HG03095 (cell line): Measurements from ENCODE around the gene COL11A1.
"Not testable (repeated sequence)": the region's sequence is repeated elsewhere in the genome, so short reads cannot be mapped to it uniquely, and the experiment has no call there.

ENCODE experiments used
- ATAC-seq: cut with Tn5 transposase; IDR thresholded peaks from one replicate; pipeline ENCODE4 v1.9.1; 2021; ENCODE audit warnings: moderate library complexity; ENCODE audit not compliant: unreplicated experiment

COL11A1 gene

DNA sequence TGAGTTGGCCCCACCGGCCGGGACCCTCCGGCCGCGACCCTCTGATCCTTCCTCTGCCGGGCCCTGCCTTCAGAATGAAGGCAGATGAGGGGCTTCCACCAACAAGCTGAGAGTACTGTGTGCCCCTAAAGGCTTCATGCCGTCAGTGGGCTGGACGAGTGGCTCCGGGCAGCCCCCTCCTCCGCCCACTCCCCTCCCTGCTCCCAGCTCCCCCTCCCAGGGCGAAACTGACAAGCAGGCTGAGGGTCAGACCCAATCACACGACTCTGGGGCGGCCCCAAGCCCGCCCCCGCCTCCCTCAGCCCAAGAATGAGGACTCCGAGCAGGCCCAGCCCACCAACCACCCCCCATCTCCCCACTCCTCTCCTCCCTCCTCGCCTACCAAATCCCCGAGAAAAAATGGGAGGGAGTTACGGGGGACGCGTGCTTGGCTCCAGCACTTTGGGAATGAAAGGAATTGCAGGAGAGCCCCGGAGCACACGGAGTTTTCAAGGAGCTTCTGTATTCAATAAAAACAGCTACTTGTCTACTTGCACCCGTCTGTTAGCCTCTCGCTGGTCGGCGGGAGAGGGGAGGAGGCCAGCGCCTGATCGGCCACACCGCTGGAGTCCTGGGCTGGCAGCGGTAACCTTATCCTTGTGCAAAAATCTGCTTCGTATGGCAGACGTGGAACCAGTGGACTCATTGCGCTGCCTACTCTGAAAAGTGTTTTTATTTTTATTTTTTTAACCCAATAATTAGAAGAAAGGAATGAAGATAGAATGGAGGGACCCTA lies at the start of gene COL11A1:
TSS of gene COL11A1 (minus strand) at position 147 of the 775 bp plus-strand sequence. CDS start 344 bp downstream, outside the sequence.
- ATAC-seq, result no peak

DNA sequence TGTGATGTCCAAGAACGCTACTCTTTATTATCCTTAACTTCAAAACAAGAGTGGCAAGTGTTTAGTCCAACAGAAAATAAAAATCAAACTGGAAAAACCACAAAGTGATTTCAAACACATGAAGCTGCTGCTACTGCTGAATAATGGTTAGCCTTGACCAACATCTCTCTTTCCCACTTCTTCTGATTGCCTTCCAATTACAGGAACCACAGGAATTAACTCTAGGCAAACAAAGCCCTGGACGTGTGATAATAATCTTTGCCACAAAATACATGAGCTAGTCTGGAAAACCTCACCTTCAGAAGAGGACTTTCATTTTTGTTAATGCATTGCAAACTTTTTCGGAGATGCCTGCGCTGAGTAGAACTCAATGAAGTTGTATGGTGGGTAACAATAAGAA lies 48.6 kb upstream of the COL11A1 start:
- no peak for ATAC-seq

DNA sequence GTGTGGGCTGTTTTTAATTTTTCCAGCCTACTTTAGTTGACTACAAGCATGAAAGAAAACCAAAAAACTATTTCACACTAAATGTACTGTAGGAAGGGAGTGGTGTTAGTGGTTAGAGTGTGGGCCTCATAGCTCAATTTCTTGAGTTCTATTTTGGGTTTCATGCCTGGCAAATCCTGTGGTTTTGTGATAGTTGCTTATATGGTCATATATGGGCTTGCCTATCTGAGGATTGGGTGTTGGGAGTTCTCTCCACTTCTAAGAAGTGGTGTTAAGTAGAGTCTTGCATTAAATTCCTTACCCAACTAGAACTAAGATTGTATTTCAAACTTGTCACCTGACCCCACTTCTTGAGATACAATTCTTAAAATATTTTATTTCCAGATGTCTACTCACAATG lies 37.8 kb upstream of the COL11A1 start:
- ATAC-seq, result no peak

DNA sequence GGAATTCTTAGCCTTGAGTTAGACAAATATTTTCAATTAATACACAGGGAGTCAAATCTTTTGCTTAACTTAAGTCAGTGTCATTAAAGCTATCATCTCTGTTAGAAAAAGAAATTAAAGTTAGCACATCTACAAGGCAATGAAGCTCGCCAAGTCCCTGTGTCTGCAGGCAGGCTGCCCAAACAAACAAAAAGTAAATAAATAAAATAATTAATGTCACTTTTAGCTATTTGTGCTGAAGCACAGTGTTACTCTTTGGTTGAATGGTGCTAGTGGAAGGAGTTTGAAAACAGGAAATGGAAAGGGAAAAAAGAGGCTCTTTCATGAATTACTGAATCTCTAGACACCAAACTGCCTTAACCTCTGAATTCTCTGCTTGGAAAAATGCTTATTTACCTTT lies 37.1 kb upstream of the COL11A1 start:
- no peak for ATAC-seq

DNA sequence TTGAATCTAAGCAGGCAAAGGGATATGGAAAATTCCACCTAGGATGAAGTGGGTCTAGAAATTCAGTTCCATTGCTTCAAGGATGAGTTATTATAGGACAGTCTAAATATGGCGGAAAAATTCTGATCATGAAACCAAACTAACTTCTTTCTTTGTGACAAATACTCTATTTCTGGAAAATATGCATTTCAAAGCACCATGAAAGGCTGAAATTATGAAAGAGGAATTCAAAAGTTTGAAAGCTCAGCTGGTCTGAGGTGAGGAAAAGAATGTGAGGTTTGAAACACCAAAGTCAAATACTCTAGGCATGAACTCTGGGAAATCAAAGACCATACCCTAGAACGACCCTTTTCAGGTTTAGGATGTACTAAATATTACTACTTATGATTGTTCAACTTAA lies 36.4 kb upstream of the COL11A1 start:
- no peak for ATAC-seq

DNA sequence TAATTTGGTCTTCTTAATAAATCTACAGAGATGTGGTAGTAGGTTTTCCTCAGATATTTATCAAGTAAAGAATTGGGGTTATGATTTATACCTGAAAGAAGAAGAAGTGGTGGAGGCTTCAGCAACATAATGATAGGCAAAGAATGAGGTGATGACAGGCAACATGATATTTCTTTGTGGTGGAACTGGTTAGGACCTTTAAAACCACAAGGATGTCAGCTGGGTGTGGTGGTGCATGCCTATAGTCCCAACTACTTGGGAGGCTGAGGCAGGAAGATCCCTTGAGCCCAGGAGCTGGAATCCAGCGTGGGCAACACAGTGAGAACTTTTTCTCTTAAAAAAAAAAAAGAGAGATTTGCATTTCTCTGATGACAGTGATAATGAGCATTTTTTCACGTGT lies 34.1 kb upstream of the COL11A1 start:
- ATAC-seq, result no peak

DNA sequence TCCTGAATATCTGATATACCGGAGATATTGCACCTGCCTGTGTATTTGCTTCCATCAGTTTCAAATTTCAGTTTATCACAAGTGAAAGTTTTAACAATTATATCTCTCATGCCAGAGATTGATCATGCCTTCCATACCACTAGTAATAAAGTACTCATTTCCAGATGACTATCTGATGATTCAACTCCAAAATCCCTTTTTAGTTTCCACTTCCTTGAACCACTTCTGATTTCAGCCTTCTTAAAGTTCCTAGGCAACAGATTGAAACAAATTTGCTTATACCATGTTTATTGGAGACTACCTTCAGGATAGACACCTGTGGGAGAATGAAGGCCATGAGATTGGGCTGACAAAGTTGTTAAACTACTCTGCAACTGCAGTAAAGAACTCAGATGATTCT lies 21.5 kb upstream of the COL11A1 start:
- no peak for ATAC-seq

DNA sequence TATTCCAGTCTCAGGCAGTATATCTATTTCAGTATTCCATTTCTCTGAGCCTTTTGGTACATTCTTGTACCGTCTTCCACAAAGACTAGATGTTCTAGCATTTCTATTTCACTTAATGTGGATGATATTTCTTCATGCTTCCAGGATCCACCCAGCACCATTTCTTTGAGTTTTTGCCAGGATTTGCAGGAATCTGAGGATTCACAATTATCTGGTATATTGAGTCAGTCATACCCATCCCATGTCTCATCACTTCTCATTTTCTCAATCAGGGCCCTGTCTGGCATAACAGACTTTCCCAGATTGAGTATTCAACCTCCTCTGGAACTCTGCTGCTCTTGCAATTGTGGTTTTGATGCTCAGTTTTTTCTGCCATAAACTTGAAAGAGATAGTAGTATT lies 20.9 kb upstream of the COL11A1 start:
- no peak for ATAC-seq

DNA sequence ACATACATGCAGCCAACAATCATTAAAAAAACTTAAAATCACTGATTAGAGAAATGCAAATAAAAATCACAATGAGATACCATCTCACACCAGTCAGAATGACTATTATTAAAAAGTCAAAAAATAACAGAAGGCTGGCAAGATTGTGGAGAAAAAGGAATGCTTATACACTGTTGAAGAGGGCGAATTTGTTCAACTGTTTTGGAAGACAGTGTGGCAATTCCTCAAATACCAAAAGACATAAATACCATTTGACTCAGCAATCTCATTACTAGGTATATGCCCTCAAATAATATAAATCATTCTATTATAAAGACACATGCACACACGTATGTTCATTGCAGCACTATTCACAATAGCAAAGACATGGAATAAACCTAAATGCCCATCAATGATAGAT lies 19.9 kb upstream of the COL11A1 start:
- not testable (repeated sequence) for ATAC-seq

DNA sequence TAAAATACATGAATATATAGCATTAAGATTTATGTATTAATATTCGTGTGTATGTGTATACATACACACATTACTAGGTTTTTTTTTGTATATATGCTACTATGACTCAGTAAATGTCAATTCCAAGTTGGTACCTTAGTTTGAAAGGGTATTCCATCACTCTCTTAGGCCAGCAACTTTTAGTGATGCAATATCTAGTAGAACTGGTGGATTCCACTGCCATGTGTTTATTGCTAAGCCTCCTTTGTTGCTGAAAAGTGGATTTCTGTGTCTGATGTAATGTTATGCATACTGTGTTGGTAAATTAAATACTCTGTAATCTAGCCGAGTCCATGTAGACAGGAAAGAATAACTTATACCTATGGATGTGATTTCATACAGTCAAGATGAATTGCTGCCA lies 16.9 kb upstream of the COL11A1 start:
- no peak for ATAC-seq

DNA sequence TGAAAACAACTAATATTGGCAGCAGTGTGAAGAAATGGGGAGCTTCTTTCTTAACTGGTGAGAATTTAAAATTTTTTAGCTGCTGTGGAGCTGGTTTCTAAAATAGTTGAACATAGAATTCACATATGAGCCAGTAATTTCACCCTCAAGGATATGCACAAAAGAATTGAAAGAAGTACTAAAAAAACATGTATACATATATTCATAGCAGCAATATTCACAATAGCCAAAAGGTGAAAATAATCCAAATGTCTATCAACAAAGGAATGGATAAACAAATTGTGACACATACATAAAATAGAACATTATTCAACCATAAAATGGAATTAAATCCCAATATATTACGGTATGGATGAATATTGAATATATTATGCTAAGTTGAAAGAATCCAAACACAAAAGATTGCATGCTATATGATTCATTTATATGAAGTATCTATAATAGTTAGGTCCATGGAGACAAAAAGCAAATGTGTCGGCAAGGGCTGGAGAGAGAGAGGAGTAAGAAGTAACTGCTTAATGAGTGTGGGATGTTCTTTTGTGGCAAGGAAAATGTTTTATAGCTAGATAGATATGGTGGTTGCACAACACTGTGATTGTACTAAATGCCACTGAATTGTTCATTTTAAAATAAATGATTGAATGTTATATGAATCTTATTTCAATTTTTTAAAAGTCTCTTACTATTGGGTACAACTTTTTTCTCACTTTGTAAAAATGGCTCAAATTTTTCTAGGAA lies 14.8 kb upstream of the COL11A1 start:
- ATAC-seq, result no peak

DNA sequence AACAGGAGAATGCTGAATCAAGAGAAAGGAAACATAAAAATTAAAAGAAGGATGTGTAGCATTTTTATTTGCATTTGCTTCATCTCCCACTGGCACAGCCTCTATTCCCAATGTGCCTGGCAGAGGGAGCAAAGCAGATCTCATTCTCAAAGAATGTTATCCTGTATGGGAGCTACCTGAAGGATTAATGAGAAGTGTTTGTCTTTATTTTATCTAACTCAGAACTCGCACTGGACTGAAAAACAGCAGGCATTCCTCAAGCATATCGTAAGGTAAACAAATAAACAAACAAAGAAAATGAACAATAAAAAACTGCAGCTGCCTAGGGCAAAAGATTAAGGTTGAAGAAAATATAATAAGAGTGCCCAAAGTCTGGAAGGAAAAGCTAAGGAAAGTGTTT lies 12.7 kb upstream of the COL11A1 start:
- ATAC-seq, result no peak

DNA sequence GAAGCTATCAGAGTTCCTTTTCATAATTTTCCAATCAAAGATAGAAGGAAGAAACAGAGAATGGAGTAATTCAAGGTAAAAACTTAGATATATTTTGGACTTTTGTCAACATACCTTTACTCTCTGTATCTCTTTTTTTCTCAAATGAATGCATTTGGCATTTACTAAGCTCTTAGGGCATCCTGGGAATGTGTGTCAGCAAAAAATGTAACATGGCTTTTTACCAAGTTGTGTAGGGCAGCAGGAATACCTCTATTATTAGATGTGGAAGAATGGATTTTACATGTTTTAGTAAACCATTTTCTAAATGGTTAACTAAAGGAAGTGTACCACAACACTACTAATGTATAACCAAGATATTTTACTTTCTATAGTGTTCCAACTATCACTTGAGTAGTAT lies 4.2 kb upstream of the COL11A1 start:
- no peak for ATAC-seq

DNA sequence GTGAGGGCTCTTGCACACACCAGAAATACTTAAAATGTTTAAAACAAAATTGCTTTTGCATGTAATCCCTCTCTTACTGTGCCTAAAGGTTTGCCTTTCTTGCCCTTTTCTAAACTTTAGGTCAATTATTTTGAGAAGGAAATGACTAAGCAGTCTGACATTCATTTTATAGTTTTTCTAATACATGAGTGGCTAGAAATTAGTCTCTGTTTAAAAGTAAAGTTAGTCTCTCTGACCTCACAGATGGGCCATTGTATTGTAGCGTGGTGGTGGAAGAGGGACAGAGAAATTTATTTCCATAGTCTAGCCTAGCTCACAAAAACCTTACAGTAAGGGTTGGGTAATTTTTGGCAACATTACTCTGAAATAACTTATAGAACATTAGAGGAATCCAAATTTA lies 3.6 kb upstream of the COL11A1 start:
- ATAC-seq, result no peak

DNA sequence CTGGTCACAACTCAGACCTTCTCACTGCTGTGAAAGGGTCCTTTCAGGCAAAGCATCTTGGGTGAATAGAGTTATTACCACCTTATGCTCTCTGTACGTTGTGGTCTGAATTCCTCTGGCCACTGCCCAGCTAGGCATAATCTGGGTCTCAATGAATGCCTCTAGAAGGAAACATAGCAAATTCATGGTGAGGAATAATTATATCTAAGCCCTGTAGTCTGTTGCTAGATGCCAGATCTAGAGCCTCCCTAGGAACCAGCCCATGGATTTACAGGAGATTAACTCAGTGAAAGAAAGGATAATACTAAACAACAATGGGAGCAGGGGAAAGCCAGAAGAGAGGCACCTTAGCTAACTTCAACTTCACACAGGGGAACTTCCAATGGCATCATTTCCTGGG lies 2.4 kb upstream of the COL11A1 start:
- ATAC-seq, result no peak

DNA sequence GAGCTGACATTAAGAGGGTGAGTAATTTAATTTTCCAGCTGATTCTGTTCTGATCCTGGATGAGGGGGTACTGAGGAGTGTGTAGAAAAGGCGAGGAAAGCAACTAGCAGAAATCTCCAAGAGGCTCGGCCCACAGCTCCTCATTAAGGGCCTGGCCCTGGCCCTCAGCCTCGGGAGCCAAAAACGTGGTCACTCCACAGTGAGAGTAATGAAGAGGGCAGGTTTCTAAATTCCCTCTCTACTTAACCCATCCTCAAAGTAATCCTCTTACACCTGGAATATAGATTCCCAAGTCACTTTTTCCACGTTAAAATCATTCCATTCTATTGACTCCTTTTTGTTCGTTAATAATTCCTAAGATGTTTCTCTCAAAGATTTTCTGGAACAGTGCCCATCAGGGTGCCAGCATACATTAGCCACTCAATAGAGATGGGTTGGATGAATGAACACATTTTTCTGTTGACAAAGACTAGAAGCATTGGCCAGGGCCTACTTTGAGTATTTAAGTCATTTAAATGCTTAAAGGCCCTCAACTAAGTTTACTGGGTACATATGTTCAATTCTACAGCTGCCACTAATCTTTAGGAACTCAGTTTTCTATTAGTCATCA lies 1.1 kb upstream of the COL11A1 start:
- ATAC-seq, result no peak

DNA sequence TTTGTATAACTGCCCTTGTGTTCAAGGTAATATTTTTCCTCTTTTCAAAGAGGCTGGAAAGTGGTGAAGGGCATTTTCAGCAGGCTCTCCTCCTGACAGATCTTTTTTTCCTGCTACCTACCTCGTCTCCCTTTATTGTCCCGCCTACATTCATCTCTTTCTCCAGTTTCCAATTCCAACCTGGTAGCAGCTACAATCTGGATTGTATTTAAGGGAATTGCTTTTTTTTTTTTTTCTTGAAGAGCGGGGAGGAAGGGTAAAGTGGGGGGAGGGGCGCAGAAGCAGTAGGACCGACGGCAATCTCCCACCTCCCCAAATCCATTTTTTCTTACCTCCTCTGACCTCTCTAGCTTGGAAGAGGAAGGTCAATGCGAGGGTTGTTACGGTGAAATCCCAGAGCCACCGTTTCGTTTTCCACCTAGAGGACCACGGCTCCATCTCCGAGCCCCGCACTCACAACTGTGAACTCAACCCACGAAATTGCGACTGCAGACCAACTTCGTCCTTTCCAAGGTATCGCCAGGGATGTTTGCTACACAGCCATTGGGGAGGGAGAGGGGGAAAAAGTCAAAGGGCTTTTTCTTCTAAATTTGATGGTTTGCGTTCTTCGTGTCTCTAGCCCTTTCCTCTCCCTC lies 464 bp downstream of the COL11A1 start:
- ATAC-seq, result no peak

DNA sequence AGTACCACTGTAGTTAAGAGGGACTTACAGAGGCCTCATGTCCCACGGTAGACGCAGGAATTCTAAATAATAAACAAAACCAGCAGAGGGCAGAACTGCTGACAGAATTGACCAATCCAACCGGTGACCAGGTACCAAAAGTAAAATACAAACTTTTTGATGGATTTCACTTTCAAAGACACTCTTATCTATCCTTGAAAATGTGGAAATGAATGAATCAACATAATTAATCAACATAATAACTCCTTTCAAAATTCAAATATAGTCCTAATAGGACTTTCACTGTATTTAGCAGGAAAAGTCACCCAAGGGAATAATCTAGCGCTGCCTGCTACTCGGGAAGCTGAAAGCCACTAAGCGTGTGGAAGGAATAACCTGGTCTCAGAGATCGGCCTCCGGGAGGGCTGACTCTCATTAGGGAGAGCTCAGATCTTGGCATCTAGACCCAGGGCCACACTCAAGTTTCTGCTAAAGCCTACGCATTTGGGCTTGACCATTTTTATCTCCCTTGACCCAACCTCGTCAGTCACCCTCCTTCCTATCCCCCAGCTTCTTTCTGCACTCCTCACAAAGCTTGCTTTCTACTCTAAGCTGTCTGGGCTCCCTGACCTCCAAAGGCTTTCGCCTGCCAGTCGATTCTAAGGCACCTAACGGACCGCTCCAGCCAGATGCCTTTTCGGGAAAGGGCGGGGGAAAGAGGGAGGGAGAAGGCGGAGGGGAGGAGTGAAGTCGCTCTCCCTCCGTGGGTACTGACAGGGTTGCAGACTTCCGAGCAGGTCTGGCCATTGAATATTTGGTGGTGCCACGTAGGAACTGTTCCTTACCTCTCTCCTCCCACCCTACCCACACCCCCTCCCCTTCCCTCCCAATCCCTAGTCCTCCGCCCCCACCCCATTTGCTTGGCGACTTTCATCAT lies 1.6 kb downstream of the COL11A1 start:
- peak; percentile 82 for ATAC-seq

DNA sequence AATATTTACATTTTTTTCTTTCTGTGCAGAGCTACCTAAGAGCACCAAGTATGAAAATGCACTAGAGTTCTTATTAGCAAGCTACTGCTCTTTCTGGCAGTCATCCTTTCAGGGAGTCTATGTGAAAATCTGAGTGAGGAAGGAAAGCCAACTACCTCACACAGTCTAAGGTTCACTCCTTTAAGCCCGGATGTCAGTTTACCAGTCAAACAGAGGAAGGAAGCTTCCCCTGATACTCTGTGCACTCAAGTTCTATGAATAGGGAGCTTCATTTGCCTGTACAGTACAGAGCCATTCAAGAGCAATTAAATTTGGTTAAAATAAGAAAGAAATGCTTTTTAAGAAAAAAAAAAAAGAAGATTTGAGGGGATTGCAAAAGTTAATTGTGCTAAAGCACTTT lies 6.9 kb downstream of the COL11A1 start:
- ATAC-seq, result no peak

DNA sequence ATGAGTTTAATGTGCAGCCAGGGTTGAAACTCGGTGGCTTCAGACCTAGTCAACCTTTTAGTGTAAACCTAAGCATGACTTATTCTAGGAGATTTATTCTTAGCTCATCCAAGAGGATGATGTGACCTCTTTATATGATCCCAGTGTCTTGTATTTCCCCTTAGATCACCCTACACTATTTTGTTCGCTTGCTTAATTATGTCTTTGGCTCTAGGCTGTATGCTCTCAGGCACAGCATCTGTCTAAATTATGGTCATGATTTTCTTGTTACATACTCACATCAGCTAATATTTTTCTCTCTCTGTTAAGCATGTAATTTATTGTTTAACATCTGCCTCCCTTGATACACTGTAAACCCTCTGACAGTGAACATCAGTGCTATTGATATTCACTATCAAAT lies 19.1 kb downstream of the COL11A1 start:
- no peak for ATAC-seq

DNA sequence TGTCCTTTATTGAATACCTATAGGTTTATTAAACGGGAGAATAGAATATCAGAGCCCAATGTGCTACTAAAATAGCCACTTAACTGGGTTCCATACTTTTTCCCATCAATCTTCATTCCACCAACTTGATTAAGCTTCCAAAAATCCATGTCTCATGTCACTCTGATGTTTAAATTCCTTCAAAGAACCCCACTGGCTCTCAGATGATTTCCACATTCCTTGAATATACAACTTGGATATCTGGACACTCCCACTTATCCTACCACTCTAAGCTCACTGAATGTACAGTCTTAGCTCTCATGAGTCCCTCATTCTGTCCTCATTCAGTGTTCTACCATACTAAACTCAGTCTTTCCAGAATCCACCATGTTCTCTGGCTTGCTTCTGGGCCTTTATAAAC lies 21.1 kb downstream of the COL11A1 start:
- no peak for ATAC-seq
